DMS 273 treated with DMSO at 0.1 percent for 48 hours (cell line): ENCODE measurements around the gene CUEDC1.

Source experiments
- DNase-seq: peaks from one replicate; lab custom pipeline; 2025; lab: John Stamatoyannopoulos, UW

CUEDC1 gene

DNA sequence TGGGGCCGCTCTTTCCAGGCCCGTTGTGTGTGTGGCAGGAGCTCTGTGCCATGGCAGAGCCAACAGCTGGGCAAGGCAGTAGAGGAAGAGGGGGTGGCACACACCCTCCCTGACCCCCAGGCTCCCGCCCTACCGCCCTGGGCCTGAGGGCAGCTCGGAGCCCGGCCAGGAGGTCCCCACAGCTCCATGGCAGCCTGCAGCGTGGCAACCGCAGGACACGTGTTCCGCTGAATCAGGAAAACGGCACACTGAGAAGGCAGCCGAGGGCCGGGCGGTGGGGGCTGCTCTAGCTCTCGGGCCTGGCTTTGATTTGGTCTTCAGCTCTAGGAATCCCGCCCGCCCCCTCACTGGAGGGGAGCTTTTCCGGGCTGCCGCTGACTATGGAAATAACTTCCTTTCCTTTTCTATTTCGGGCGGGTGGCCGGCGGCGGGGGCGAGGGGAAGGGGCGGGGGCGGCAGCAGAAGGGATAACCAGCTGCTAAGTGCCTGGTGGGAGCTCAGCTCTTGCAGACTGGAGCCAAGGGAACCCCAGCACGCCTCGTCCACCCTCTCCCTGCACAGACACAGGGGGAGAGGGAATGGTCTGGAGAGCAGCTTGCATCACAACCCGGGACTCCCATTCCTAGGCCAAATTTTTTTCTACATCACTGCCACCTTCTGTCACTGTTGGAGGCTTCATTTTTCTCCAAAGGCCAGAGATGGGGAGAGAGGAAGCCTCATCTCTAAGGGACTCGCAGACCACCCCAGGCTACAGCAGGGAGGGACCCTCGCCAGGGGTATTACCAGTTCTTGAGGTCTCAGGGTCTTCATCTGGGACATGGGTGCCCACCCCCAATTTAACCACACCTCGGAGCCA, 80.5 kb downstream of the CUEDC1 start:
- peak; percentile 95 for DNase-seq

DNA sequence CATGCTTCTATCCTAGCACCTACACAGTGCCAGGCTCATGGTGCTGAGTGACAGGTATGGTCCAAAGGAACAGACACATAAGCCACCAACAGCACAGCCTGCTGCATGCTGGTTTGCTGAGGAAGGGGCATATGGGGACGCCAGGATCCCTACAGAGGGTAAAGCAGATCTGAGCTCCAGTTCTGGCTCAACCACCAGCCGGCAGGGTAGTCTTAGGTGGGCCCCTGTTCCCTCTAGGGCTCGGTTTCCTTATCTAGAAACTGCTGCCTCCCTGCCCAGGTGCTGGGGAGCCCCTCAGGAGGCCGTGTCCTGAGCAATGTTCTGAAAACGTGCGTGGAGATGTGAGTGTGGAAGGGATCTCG, 81.2 kb downstream of the CUEDC1 start:
- no peak for DNase-seq

DNA sequence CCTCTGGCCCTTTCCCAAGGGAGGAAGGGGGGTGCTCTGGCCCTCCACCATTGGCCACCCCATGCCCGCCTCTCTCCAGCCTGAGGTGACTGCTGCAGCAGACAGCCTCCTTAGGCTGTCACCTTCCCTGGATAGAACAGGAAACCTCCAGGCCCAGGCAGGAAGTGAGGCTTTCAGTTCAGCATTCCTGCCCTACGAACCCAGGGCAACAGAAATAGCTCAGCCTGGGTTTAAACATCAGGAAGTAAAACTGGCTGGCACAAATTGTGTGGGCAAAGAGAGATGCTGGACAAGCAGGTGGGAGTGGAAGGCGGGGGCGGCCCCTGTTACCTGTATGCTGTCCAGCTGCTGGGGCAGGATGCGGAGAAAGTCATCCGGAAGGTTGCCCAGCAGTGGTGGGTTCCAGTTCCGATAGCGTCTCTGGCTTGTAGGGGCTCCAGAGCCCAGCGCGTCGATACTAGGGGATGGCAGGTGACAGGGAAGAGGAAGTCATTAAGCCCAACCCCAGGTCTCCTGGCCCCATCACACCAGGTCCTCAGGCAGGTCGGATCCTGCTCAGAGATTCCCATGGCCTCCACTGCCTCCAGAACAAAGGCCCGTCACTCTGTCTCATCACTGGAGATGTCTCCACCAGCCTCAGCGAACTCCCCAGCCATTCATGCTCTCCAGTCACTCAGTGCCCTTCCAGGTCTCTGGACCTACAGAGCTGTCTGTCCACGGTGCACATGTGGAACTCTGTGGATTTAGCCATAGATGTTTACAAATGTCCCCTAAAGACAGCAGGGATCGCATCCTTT, 81.8 kb downstream of the CUEDC1 start:
- no peak for DNase-seq

DNA sequence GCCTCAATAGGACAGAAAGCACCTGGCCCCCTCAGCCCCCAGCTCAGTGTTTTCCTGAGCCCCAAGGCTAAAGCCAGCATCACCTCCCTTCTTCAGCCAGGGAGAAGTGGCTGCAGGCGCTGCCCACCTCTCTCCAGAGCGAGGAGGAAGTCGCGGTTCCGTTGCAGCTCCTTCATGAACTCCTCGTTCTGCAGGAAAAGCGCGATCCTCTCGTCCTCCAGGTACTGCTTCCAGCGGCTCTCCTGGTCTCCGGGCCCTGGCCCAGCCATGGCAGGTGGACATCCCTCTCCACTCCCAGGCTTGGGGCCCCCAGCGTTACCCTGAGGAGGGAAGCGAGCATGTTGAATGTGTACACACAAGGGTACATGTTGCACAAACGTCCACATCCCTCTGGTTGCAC, 82.7 kb downstream of the CUEDC1 start:
- DNase-seq = no peak

DNA sequence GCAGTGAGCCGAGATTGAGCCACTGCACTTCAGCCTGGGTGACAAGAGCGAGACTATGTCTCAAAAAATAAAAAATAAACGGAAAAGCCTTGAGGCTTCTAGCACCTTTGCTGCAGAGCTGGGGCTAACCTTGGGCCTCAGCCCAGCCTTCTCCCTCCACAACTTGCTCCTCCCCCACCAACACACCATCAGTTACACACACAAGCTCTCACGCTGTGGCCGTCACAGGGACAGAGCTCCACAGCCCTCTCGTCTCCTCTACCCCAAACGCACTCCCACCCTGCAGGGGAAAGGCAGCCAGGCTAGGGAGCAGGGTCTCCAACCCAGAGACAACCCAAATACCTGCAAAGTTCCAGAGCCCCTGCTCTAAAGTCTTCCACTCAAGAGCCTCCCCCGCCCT, 83.3 kb downstream of the CUEDC1 start:
- DNase-seq = no peak

DNA sequence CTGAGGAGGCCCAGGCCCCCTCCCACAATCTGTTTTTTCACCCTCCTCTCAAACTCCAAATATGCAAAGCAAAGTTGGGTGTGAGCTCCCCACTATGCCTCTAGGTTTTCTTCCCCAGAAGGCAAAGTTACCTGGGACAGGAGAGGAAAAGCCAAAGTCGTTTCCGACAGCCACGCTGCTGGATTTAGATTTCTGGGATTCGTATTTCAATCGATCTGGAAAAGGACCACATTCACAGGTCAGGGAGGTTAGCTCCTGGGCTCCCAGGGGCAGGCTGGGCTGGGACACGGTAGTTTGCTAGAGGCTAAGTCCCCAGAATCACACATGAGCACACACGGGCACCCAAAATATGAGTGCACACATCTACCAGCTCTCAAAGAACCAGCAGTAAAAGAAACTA, 84.1 kb downstream of the CUEDC1 start:
- DNase-seq = no peak

DNA sequence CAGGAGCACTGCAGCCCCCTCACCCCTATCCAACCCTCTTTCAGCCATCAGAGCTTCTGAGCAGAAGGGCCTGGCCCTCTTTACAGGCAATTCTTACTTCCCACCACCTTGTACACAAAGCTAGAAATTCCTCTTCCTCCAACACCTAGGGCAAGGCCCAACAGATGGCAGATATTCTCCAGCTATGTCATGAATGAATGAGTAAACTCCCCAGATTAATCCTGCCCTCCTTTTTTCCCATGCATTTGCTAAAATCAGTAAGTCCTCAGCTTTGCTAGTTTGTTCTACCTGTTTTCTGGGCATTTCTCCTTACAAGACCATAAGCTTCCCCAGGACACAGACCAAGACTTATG, 85.0 kb downstream of the CUEDC1 start:
- peak; percentile 47 for DNase-seq

DNA sequence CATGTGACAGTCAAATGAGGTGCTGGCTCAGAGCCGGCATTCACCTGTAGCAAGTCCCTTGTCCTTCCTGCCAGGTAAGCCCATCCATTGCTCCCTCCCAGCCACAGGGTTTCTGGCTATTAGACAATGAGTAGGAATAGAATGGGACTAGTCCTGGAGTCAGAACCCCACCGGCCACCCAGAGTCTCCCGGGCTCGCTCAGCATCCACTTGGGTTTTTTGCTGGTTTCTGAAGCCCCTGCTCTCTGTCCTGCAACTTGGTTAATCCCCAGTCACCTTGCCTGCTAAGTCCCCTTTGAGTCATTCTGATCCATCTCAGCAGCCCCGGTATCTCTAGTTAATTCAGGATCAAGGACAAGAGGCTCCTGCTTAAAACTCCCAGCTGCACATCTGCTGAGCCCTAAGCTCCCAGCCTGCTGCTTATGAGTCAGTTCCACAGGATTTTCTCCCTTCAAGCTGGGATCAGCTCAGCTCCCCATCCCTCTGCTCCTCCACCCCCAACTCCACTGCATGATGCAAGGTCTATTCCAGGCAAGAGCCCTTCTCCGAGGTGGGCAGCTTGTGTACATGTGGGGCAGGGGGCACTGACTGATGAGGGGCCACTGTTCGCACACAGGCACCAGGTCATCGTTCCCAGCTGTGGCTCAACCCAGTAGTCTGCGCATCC, 85.5 kb downstream of the CUEDC1 start:
- peak; percentile 58 for DNase-seq

DNA sequence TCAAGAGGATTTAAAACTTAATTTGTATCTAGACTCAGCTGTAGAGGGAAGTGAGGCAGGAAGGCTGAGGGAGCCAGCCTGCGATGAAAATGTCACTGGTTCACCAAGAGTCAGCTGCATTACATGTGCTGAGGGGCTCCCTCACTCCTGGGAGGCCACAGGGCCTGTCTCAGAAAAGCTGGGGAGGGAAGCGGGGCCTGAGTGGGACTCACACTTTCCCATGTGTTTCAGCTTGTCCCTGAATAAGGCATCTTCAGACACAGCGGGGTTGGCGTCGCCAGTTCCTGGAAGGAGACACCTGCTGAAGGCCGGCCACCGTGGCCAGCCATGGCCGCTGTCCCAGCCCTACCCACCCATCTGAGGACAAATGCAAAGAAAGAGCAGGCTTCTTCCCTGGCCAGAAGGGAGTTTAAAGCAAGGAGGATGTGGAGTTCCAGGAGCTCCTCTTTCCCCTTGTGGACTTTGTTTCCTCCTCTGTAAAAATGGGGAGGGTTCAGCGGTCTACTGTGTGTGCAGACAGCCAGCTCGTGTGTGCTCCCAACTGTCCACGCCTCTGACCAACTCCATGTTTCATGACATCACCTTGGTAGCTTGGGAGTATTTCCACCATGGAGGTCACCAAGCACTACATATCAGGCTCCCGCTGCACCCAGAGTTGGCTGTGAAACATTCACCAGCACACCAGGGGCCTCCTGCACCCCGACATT, 86.1 kb downstream of the CUEDC1 start:
- no peak for DNase-seq

DNA sequence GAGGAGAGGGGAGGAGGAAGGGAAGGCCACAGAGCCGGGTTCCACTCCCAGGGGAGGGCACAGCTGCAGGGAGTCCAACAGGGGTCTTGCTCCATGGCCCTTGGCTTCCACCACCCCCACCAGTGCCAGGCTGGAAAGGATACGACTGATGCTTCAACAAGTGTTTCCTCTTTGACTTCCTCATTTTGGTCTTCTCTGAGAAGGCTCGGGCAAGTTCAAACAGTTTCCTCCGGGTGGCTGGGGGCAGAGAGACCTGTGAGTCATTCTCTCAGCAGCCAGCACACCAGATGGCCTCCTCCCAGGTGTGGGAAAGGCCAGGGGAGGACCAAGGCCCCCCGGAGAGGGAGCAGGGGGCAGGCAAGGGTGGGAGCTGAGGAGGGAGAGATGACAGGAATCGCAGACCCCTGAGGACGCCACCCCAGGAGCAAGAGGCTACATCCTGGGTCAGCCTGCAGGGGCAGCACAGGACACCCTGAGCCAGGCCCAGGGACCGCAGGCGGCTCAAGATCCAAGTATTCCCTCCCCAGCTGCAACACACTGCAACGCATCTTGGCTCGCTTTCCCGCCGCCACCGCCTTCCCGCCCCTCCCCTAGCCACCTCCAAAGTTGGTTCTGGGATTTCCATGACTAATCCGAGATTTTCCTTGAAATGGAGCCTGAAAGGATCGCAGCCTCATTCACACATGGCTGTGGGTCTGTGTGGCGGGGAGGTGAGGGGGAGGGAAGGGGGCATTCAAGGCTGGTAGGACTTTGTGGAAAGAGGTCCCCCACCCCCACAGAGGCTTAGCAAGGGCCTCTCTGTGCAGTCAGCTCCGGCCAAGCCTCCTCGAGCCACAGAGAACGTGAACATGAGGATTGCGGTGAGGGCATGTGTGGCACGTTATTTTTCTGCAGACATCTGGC, 87.0 kb downstream of the CUEDC1 start:
- DNase-seq = peak; percentile 89

DNA sequence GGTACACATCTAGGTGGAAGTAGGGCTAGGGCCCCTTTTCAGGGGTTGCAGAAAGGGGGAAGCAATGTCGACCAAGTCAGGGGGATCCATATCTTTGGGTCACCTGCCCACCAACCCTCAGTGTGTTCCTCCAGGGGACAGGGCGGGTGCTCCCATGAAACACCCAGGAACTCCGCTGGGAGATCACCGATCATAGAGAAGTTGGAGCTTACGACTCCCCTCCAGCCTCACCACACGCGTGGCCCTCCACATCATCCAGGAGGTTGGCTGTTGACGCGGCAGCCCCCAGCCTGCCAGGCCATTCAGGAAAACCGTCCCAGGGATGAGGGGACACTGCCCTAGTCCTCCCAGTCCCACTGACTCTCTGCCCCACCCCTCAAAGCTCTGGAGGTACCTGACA, 88.1 kb downstream of the CUEDC1 start:
- no peak for DNase-seq

DNA sequence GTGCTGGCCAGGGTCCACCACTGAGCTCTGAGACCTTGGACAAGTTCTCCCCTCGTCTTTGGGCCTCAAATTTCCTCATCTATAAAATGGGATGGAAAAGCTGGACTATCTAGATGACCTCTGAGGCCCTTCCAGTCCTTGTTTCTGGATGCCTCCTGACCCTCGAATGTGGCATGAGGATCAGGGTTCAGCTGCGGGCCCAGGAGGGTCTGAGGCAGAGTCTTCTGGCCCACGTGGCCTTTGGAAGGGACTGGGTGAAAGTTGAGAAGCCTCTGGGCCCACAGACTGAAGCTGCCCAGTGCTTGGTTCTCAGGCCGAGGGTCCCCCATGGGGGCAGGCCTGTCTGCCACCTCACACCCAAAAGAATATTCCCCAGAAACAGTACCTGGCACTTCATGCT, 88.5 kb downstream of the CUEDC1 start:
- no peak for DNase-seq

DNA sequence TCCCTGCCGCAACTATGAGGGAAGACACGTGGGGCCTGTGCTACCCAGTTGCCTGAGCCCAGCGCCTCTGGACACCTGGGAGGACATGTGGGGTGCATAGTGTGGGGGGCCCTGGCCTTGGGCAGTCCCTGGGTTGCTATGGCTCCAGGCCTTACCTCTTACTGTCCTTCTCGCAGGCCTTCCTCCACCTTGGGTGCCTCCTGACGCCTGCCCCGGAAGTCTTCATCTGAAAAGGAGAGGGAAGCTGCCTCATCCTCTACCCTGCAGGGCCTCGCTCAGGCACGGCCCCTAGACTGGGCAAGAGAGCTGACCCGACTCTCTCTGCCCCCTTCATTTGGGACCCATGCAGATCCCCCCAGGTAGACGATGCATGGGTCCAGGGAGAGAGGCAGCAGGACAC, 88.9 kb downstream of the CUEDC1 start:
- DNase-seq = no peak

DNA sequence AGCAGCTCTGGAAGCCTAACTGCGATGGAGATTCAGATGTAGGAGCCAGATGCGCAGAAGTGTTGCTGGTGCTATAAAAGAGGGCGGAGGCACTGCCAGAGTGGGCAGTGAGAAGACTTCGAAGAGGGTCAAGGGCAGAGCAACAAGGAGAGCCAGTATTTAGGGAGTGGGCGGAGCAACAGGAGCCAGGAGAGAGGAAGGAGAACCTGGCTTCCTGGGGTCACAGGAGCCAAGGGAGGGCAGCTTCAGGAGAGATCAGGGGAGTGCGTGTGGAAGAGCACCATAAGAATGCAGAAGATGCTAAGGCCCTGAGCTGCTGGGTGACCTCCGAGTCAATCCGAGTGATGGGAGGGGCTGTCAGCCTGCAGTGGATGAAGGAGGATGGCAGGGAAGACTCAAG, 90.9 kb downstream of the CUEDC1 start:
- DNase-seq = no peak

DNA sequence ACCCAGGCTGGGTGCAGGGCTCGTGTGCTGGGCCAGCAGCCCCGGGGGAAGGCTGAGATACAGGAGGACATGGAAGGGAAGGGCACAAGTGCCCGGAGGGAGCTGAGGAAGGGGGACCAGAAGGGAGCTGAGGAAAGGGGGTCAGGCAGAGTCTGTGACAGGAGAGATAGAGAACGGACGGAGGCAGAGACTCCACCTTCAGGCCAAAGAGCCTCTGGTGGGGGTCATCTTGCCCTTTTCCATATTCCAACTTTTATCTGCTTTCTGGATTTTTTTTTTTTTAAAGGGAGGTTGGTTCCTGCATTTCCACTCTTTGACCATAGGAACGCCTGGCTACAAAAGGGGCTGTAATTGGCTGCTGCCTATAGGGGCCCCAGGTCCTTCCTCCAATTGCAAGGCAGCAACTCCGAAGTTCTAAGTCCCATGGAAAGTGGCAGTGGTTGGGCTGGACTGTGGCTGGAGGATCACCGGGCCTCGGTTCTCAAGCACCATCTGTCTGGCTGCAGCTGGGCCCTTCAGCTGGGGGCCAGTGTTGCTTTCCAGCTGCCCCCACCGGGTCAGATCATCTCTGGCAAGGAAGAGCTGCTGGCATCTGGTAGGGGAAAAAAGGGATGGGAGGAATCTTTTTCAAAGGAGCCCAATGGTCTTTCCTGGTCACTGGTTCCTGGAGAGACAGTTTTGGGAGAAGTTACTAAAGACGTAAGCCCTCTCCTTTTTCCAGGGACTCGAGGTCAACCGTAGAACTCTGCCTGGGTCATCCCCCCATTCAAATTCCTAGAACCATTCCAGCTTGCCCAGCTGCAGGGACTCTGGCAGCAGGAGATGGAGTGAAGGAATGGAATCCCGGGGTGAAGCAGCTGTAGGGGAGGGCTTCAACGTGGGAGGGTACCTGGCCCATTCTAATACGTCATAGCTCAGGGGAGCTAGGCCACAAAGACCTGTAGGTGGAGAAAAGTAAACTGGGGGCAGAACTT, 92.2 kb downstream of the CUEDC1 start:
- peak; percentile 12 for DNase-seq

DNA sequence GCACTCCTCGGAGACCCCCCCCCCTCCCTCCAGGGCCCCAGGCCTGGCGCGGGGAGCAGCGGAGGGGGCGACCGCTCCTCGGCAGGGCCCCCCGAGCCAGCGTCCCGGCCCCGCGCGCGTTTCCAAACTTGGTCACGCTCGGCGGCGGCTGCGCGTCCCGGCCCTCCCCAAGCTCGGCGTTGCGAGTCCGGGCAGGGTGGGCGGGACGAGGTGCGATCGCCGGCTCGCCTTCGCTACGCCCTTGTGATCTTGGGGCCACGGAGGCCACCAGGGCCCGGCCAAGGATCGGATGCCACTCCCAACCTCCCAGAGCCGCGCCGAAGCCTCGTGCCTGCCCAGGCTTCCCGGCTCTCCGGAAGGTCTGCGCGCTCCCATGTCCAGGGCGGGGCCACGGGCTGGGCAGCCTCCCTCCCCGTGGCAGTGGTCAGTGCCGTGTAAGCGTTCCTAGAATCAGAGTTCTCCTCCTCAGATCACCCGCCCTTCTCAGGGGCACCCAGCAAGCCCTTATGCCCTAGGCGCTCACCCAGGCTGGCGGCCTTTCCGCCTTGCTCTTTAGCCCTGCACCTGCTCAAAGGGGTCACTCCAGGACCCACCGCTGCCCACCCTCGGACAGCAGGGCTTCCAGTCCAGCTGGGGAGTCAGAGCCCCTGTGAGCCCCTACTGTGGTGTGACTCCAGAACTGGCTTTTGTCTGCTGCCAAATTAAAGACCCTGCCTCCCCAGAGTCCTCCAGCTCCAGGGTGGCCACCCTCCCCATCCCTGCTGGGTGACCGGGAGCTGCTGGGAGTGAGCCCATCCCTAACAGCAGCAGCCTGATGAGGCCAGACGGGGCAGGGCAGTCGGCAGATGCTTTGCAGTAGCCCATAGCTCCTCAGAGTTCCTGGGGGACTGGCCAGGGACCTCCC, 93.2 kb downstream of the CUEDC1 start:
- DNase-seq = no peak

DNA sequence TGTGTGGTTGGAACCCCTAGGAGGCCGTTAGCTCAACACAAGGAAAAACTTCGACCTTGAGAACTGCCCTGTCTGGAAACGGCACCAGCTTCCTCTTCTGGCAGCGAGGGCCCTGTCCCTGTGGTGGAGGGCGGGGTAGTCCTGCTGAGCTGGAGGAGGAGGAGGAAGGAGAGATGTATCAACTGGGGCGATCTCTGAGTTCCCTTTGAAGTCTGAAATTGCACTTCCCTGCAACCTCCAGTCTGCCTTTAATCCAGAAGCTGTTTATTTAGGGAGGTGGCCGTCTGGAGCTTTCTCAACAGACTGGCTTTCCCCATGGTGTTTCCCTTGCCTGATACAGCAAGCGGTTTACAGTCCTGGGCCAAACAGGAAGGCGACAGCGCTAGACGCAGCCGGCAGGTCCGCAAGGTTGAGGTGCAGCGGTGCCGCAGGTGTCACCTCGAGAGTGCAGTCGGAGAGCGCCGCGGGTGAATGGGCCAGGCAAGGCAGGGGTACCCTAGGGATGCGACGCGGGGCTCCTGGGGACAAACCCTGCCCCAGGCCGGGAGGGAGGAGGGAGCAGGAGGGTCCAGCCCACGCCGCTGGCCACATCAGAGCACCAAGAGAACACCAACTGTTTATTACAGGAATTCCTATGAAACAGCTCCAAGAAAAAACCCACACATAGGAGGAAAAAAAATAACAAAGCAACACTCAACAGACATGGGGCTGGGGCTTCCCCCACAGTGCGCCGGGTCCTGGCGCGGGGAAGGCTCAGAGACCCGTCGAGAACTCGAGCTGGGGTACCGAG, 94.0 kb downstream of the CUEDC1 start:
- peak; percentile 83 for DNase-seq

DNA sequence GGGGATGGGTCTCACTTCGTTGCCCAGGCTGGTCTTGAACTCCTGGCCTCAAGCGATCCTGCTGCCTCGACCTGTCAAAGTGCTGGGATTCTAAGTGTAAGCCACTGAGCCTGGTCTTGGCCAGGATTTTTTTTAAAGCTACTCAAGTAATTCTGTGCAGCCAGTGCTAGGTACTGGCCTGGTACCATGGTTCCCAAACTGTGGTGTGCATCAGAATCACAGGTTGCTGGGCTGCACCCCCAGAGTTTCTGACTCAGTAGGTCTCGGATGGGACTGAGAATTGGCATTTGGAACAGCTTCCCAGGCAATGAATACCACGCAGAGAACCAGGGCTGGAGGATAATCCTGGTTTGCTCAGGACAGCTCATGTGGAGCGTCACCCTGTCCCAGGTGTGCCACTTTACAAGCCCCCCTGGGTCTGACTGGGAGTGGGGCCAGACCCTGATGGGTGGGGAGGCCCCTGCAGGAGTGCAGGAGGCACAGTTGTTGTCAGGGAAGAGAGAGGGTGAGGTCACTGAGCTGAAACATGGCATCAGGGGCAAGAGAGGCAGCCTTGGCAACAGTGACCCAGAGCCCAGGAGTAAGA, 94.7 kb downstream of the CUEDC1 start:
- DNase-seq = no peak
